Uterus (tissue), 4 donors: Measurements from ENCODE around the gene MTURN. TPM values are rescaled to one million over a fixed set of nuclear protein-coding genes. Genes with fewer than 3 reads are reported as not detected.

Source experiments
- DNase-seq, 2 donors: peaks; one replicate each; pipeline ENCODE4 v3.0.0-alpha.2; 2019 to 2020
- H3K27ac ChIP-seq, 2 donors: fragments of 200-600 bp; sonication (generic); 1 replicate in 1 of 2; 2 replicates in 1 of 2; pipeline ENCODE4 v1.5.1; 2016 to 2018
- H3K27me3 ChIP-seq, 2 donors: fragments of 200-600 bp; sonication (generic); one replicate each; pipeline ENCODE4 v1.5.1; 2018 to 2019; ENCODE audit warnings: control low read depth in 1 of 2
- H3K36me3 ChIP-seq, 2 donors: fragments of 200-600 bp; sonication (generic); one replicate each; pipeline ENCODE4 v1.5.1; 2019; ENCODE audit warnings: control low read depth in 1 of 2
- H3K4me1 ChIP-seq, 2 donors: fragments of 200-600 bp; sonication (generic); one replicate each; pipeline ENCODE4 v1.5.1; 2018 to 2019; ENCODE audit warnings: control low read depth in 1 of 2
- H3K4me3 ChIP-seq, 2 donors: fragments of 200-600 bp; sonication (generic); 1 replicate in 1 of 2; 2 replicates in 1 of 2; pipeline ENCODE4 v1.5.1; 2018 to 2019; ENCODE audit warnings: mild to moderate bottlenecking in 1 of 2
- H3K9me3 ChIP-seq, 2 donors: fragments of 200-600 bp; sonication (generic); one replicate each; pipeline ENCODE4 v1.5.1; 2019; ENCODE audit warnings: control low read depth in 1 of 2
- CTCF ChIP-seq, 4 experiments: fragments of 200-600 bp in 2 of 4; fragments of 450-650 bp in 2 of 4; sonication (generic) in 2 of 4; IDR thresholded peaks; one replicate each; pipeline ENCODE4 v1.5.1; 2016 to 2019; ENCODE audit warnings: antibody characterized with exemption in 4 of 4, mild to moderate bottlenecking in 2 of 4, moderate library complexity in 1 of 4
- POLR2A ChIP-seq, 2 donors: fragments of 450-650 bp; IDR thresholded peaks; one replicate each; pipeline ENCODE4 v1.6.1; 2016; ENCODE audit warnings: antibody characterized with exemption in 2 of 2, mild to moderate bottlenecking in 1 of 2, moderate library complexity in 1 of 2
- intact Hi-C: fragments of 100-400 bp; cut with DNase I; formaldehyde crosslinking; loops from one replicate; pipeline ENCODE4 v1.15.1; 2023; ENCODE audit warnings: low total_unique reads
- total RNA-seq, 4 donors: library from RNA; depleted of rRNA in 3 of 4; stranded (reverse); fragments of >200 nt in 3 of 4; gene quantifications; one replicate each; pipeline versions ENCODE4 v1.1.0 to v1.2.4, GENCODE V29; 2014 to 2023
- donor health status: DM: yes; HTN: yes; CAD: no.

Gene MTURN
- total RNA-seq, 4 donors from 2014 or later: 45.1 to 75.9 (median 53.1) TPM

- Histone ChIP-seq H3K4me3 (no peak overlapping the region), H3K4me1 (no peaks in the 10 kb centered on the region), H3K36me3 (no peaks in the 10 kb centered on the region), H3K27me3 (no peaks in the 10 kb centered on the region), H3K27ac (no peak overlapping the region), H3K9me3 (no peaks in the 10 kb centered on the region)
- TF ChIP-seq POLR2A (IDR thresholded peaks at IDR 0.05) (no peak), CTCF (IDR thresholded peaks at IDR 0.05) (no peak)
- intact Hi-C loops: no loop called here
- DNase-seq: no peak
These were observed 13.0 kb downstream of the MTURN start for GRCh38 chr7:30147785-30148184.

- TF ChIP-seq POLR2A (IDR thresholded peaks at IDR 0.05) (no peak), CTCF (IDR thresholded peaks at IDR 0.05) (no peak)
- DNase-seq: no peak
- Histone ChIP-seq H3K9me3 (no peaks in the 10 kb centered on the region), H3K4me1 (no peaks in the 10 kb centered on the region), H3K36me3 (no peaks in the 10 kb centered on the region), H3K27ac (no peak overlapping the region), H3K4me3 (no peak overlapping the region), H3K27me3 (no peaks in the 10 kb centered on the region)
- intact Hi-C loops: no loop called here
These were observed 13.6 kb downstream of the MTURN start for GRCh38 chr7:30148426-30148825.

GRCh38 chr7:30148951-30149459, 14.2 kb downstream of the MTURN start:
- Histone ChIP-seq H3K36me3 (no peaks in the 10 kb centered on the region), H3K27me3 (no peaks in the 10 kb centered on the region), H3K4me1 (no peaks in the 10 kb centered on the region), H3K27ac (no peak overlapping the region), H3K9me3 (no peaks in the 10 kb centered on the region), H3K4me3 (no peak overlapping the region)
- intact Hi-C loops: no loop called here
- DNase-seq: no peak
- TF ChIP-seq POLR2A (IDR thresholded peaks at IDR 0.05): no peak
- no peak for TF ChIP-seq CTCF (IDR thresholded peaks at IDR 0.05)

- no peak for DNase-seq
- Histone ChIP-seq H3K36me3 (no peaks in the 10 kb centered on the region), H3K4me1 (no peaks in the 10 kb centered on the region), H3K4me3 (no peak overlapping the region), H3K27me3 (no peaks in the 10 kb centered on the region), H3K27ac (no peak overlapping the region), H3K9me3 (no peaks in the 10 kb centered on the region)
- intact Hi-C loops: no loop called here
- no peak for TF ChIP-seq CTCF (IDR thresholded peaks at IDR 0.05)
- TF ChIP-seq POLR2A (IDR thresholded peaks at IDR 0.05): no peak
These were observed 15.0 kb downstream of the MTURN start for GRCh38 chr7:30149640-30150272.

GRCh38 chr7:30150711-30151110, 15.9 kb downstream of the MTURN start:
- DNase-seq: no peak
- intact Hi-C loops: no loop called here
- Histone ChIP-seq H3K9me3 (no peaks in the 10 kb centered on the region), H3K27ac (no peak overlapping the region), H3K27me3 (no peaks in the 10 kb centered on the region), H3K4me1 (no peaks in the 10 kb centered on the region), H3K4me3 (no peak overlapping the region), H3K36me3 (no peaks in the 10 kb centered on the region)
- no peak for TF ChIP-seq CTCF (IDR thresholded peaks at IDR 0.05)
- no peak for TF ChIP-seq POLR2A (IDR thresholded peaks at IDR 0.05)
